A673 (cell line): ENCODE data around the gene LY6G5B. TPM values are rescaled to one million over a fixed set of nuclear protein-coding genes. Genes with fewer than 3 reads are reported as not detected.

Experiments used
- Bru-seq: library from RNA; stranded (reverse); fragments of 400-500 nt; gene quantifications from one replicate; lab custom pipeline; 2021; lab: Mats Ljungman, UMichigan
- BruChase-seq, 2 experiments: library from RNA; stranded (reverse); fragments of 400-500 nt; gene quantifications; one replicate each; lab custom pipeline; 2021; lab: Mats Ljungman, UMichigan
- BruUV-seq: library from RNA; stranded (reverse); fragments of 400-500 nt; replicated peaks from 2 replicates; lab custom pipeline; 2021; lab: Mats Ljungman, UMichigan
- CTCF ChIA-PET: fragments of 300-600 bp; sonication (Branson Sonifier 250); formaldehyde crosslinking; loops from one replicate; lab custom pipeline; 2022; ENCODE audit warnings: antibody characterized with exemption; lab: Charles Lee
- POLR2A ChIA-PET: fragments of 300-600 bp; sonication (Branson Sonifier 250); formaldehyde crosslinking; loops from one replicate; lab custom pipeline; 2022; ENCODE audit warnings: antibody characterized with exemption; ENCODE audit not compliant: low non-redundant PET; lab: Charles Lee
- DNase-seq: peaks from one replicate; pipeline ENCODE4 v3.0.0-alpha.2; 2015; ENCODE audit warnings: low spot score
- H3K27ac ChIP-seq: fragments of 200-600 bp; sonication (generic); 2 replicates; pipeline ENCODE4 v1.5.1; 2016; ENCODE audit warnings: mixed run types, low read depth, mild to moderate bottlenecking, mixed read lengths, antibody characterized with exemption, low read length; ENCODE audit not compliant: poor library complexity, severe bottlenecking
- H3K27me3 ChIP-seq: fragments of 200-600 bp; sonication (generic); replicated peaks from 2 replicates; pipeline ENCODE4 v1.6.1; 2017; ENCODE audit warnings: mixed run types, low read depth, mild to moderate bottlenecking, mixed read lengths, antibody characterized with exemption, low read length; ENCODE audit not compliant: insufficient read depth, poor library complexity
- H3K36me3 ChIP-seq: fragments of 200-600 bp; sonication (generic); 2 replicates; pipeline ENCODE4 v1.6.1; 2016; ENCODE audit warnings: mixed run types, mild to moderate bottlenecking, mixed read lengths, antibody characterized with exemption, low read length; ENCODE audit not compliant: insufficient read depth, poor library complexity, severe bottlenecking
- H3K4me1 ChIP-seq: fragments of 200-600 bp; sonication (generic); 2 replicates; pipeline ENCODE4 v1.6.1; 2017; ENCODE audit warnings: mixed run types, mild to moderate bottlenecking, mixed read lengths, antibody characterized with exemption, low read length; ENCODE audit not compliant: insufficient read depth, poor library complexity, severe bottlenecking
- H3K4me3 ChIP-seq: fragments of 200-600 bp; sonication (generic); 2 replicates; pipeline ENCODE4 v1.5.1; 2016; ENCODE audit warnings: low read depth, mixed run types, mild to moderate bottlenecking, mixed read lengths, low read length; ENCODE audit not compliant: poor library complexity, severe bottlenecking
- H3K9me3 ChIP-seq: fragments of 200-600 bp; sonication (generic); 2 replicates; pipeline ENCODE4 v1.6.1; 2016; ENCODE audit warnings: mixed run types, low read depth, mild to moderate bottlenecking, mixed read lengths, antibody characterized with exemption, low read length; ENCODE audit not compliant: poor library complexity, severe bottlenecking
- EZH2 ChIP-seq: fragments of 200-600 bp; sonication (generic); IDR thresholded peaks from 2 replicates; pipeline ENCODE4 v1.6.1; 2017; ENCODE audit warnings: borderline replicate concordance, low read depth, mild to moderate bottlenecking, mixed read lengths, antibody characterized with exemption, low read length; ENCODE audit not compliant: poor library complexity, severe bottlenecking
- intact Hi-C: fragments of 100-400 bp; cut with micrococcal nuclease; formaldehyde crosslinking; loops from one replicate; pipeline ENCODE4 v1.10.0; 2022; ENCODE audit not compliant: unreplicated experiment
- long read RNA-seq: library from polyadenylated mRNA; stranded (forward); transcript quantifications from one replicate; pipeline ENCODE4 v2.0.0, GENCODE V29; 2022
- total RNA-seq: library from RNA; stranded (reverse); gene quantifications from 2 replicates; pipeline ENCODE4 v1.2.3, GENCODE V29; 2021
- TF ChIP-seq, protein P1 (sequence below): fragments of 300-800, 200-600 bp; sonication (generic); conservative IDR thresholded peaks from 2 replicates; pipeline ENCODE4 v1.5.1; 2017; ENCODE audit warnings: low read depth, mild to moderate bottlenecking, antibody characterized with exemption, low read length, moderate library complexity, mixed read lengths

Gene LY6G5B
- total RNA-seq, result 18.9 and 19.4 TPM in 2 replicates
- percentile 85 among the genes with signal in this experiment for Bru-seq, nascent RNA
- percentile 95 among the genes with signal in this experiment for BruChase-seq, experiment 1, labeled RNA remaining after a 2-hour chase
- BruChase-seq, experiment 2, labeled RNA remaining after a 6-hour chase, result percentile 86 among the genes with signal in this experiment
- long read RNA-seq, partial matches to known transcripts, result 0 of 1 reads
- long read RNA-seq, other reads (novel, unspliced or antisense), result 1 of 1 reads

DNA sequence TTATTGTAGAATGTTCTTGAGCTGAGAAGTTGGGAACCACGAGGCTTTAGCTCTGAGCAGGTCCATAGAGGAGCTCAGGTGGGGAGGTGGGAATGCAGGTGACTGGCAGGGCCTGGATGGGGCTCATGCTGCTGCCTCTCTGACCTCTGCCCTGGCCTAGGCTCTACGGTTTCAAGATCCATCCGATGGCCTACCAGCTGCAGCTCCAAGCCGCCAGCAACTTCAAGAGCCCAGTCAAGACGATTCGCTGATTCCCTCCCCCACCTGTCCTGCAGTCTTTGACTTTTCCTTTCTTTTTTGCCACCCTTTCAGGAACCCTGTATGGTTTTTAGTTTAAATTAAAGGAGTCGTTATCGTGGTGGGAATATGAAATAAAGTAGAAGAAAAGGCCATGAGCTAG is at the start of gene LY6G5B:
Gene LY6G5B, plus strand, starts transcription at position 301 of the 400 bp plus-strand sequence. CDS start 975 bp downstream, outside the sequence.
- no peaks in the 10 kb centered on the region for H3K9me3 ChIP-seq
- no peak for TF ChIP-seq EZH2
- TF ChIP-seq, protein P1, sequence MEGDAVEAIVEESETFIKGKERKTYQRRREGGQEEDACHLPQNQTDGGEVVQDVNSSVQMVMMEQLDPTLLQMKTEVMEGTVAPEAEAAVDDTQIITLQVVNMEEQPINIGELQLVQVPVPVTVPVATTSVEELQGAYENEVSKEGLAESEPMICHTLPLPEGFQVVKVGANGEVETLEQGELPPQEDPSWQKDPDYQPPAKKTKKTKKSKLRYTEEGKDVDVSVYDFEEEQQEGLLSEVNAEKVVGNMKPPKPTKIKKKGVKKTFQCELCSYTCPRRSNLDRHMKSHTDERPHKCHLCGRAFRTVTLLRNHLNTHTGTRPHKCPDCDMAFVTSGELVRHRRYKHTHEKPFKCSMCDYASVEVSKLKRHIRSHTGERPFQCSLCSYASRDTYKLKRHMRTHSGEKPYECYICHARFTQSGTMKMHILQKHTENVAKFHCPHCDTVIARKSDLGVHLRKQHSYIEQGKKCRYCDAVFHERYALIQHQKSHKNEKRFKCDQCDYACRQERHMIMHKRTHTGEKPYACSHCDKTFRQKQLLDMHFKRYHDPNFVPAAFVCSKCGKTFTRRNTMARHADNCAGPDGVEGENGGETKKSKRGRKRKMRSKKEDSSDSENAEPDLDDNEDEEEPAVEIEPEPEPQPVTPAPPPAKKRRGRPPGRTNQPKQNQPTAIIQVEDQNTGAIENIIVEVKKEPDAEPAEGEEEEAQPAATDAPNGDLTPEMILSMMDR, result no peak
- CTCF ChIA-PET, result no interaction called here
- no peak for DNase-seq
- H3K4me3 ChIP-seq, result no peak within 1 kb of the TSS
- no peaks in the 10 kb centered on the region for H3K4me1 ChIP-seq
- H3K27me3 ChIP-seq, result no peaks in the 10 kb centered on the region
- no peak within 1 kb of the TSS for H3K27ac ChIP-seq
- H3K36me3 ChIP-seq, result peaks cover 50% of the 10 kb centered on the region
- POLR2A ChIA-PET, result no interaction called here
- BruUV-seq, result no TSS peak
- intact Hi-C loops, result no loop called here

GRCh38 chr6:31620586-31621319 is 49.0 kb upstream of the LY6G5B start, which contains the start of gene PRRC2A:
PRRC2A (plus strand) TSS chr6:31620715; CDS start chr6:31622790, 2,075 bp downstream.
- Histone ChIP-seq H3K9me3 (no peaks in the 10 kb centered on the region), H3K36me3 (peaks cover 43% of the 10 kb centered on the region), H3K4me3 (peak within 1 kb of the TSS; percentile 76), H3K27me3 (no peaks in the 10 kb centered on the region), H3K27ac (peak within 1 kb of the TSS; percentile 99), H3K4me1 (peaks cover 12% of the 10 kb centered on the region)
- peak; percentile 87 for DNase-seq
- ChIA-PET CTCF (interaction anchor here (0.7 kb wide), 1 partner anchor 42 kb away, joined by 7 read pairs; no protein-coding TSS in a partner anchor), POLR2A (interaction anchor here (0.6 kb wide), 1 partner anchor 86 kb away, joined by 3 read pairs; no protein-coding TSS in a partner anchor)
- no TSS peak for BruUV-seq
- TF ChIP-seq EZH2, result no peak
- TF ChIP-seq, protein P1, result no peak
- intact Hi-C loops, result loop anchor here (5.0 kb wide), 1 partner anchor 42 kb away; the partner anchor contains the start of genes C6orf47 and GPANK1

DNA sequence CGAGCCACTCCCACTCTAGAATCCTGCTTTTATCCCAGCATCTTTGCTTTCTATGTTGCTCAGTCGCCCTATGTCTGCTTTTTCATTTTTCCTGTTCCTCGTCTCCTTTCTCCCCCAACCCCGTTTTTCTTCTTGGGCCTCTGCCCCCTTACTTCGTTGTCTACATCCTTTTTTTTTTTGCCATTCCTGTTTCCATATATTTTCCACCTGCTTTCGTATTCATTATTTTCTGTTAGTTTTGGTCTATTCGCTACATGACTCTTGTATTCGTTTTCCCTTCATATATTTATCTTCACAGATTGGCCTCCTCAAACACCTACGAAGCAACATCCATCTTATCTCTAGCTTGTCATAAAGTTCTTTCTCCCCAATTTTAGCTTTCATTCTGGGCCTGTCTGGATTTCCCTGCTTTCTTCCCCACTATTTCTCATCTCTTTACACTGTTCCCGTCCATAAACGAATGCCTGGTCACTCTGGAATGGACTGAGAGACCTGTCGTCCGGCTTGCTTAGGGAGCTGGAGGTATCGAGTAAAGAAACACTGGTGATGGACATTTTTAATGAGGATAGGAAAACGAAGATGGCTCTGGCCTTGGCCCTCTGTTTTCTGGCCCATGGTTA is 48.3 kb upstream of the LY6G5B start:
- ChIA-PET POLR2A (no interaction called here), CTCF (no interaction called here)
- peaks cover 50% of the 10 kb centered on the region for H3K36me3 ChIP-seq
- DNase-seq, result no peak
- H3K27me3 ChIP-seq, result no peaks in the 10 kb centered on the region
- no peak for TF ChIP-seq EZH2
- TF ChIP-seq, protein P1, result no peak
- H3K9me3 ChIP-seq, result no peaks in the 10 kb centered on the region
- H3K4me1 ChIP-seq, result peaks cover 11% of the 10 kb centered on the region
- BruUV-seq, result TSS peak; percentile 68
- intact Hi-C loops, result loop anchor here (5.0 kb wide), 1 partner anchor 41 kb away; the partner anchor contains the start of genes C6orf47 and GPANK1
- peak overlapping the region; percentile 99 for H3K27ac ChIP-seq
- H3K4me3 ChIP-seq, result peak overlapping the region; percentile 76
